NCI-H1436 treated with DMSO at 0.1 percent for 48 hours (cell line): ENCODE results near the gene CCDC187.

Source experiments
- DNase-seq: peaks from one replicate; lab custom pipeline; 2025; lab: John Stamatoyannopoulos, UW

Gene CCDC187

GRCh38 chr9:136252846-136253245, 51.0 kb downstream of the CCDC187 start:
- no peak for DNase-seq

GRCh38 chr9:136252281-136252680, 51.6 kb downstream of the CCDC187 start:
- no peak for DNase-seq

GRCh38 chr9:136251264-136252115, 52.4 kb downstream of the CCDC187 start:
- DNase-seq, result no peak

GRCh38 chr9:136250676-136251075, 53.2 kb downstream of the CCDC187 start:
- DNase-seq, result no peak

GRCh38 chr9:136249877-136250559, 53.9 kb downstream of the CCDC187 start:
- no peak for DNase-seq

GRCh38 chr9:136248951-136249876, 54.7 kb downstream of the CCDC187 start:
- no peak for DNase-seq

- DNase-seq, result no peak
Measured at GRCh38 chr9:136247947-136248637, 55.8 kb downstream of the CCDC187 start.

GRCh38 chr9:136247551-136247916, 56.4 kb downstream of the CCDC187 start:
- no peak for DNase-seq

GRCh38 chr9:136246849-136247550, 56.9 kb downstream of the CCDC187 start:
- no peak for DNase-seq

GRCh38 chr9:136245219-136246150, 58.4 kb downstream of the CCDC187 start, which contains the start of gene QSOX2:
Gene QSOX2 (minus strand): TSS chr9:136245812. CDS start chr9:136245803, 9 bp downstream.
- DNase-seq, result no peak

GRCh38 chr9:136244969-136245218, 59.0 kb downstream of the CCDC187 start:
- DNase-seq, result no peak

GRCh38 chr9:136244122-136244968, 59.5 kb downstream of the CCDC187 start:
- no peak for DNase-seq

GRCh38 chr9:136243631-136244030, 60.3 kb downstream of the CCDC187 start:
- no peak for DNase-seq

- no peak for DNase-seq
Measured at GRCh38 chr9:136242918-136243525, 60.9 kb downstream of the CCDC187 start.

- no peak for DNase-seq
Measured at GRCh38 chr9:136242248-136242647, 61.6 kb downstream of the CCDC187 start.

GRCh38 chr9:136241542-136241941, 62.4 kb downstream of the CCDC187 start:
- DNase-seq, result no peak

GRCh38 chr9:136240941-136241340, 63.0 kb downstream of the CCDC187 start:
- no peak for DNase-seq

- DNase-seq, result no peak
Measured at GRCh38 chr9:136239983-136240330, 63.9 kb downstream of the CCDC187 start.
